Adrenal gland (tissue), 5 donors: ENCODE measurements around the gene BTBD9.

Experiments
- POLR2A ChIP-seq, 2 donors: fragments of 450-650 bp; IDR thresholded peaks; one replicate each; pipeline ENCODE4 v1.6.1; 2017; ENCODE audit warnings: antibody characterized with exemption in 2 of 2, mild to moderate bottlenecking in 2 of 2, moderate library complexity in 1 of 2
- TF ChIP-seq, protein P1 (sequence below), 6 experiments: fragments of 450-650 bp in 4 of 6; fragments of 200-600 bp in 2 of 6; sonication (generic) in 1 of 6; IDR thresholded peaks; 1 replicate in 5 of 6; 2 replicates in 1 of 6; pipeline versions ENCODE4 v1.5.1 to v1.8.0; 2016 to 2021; ENCODE audit warnings: antibody characterized with exemption in 6 of 6, mild to moderate bottlenecking in 2 of 6, moderate library complexity in 1 of 6
- donor health status: DM: no; HTN: no; CAD: no.

DNA sequence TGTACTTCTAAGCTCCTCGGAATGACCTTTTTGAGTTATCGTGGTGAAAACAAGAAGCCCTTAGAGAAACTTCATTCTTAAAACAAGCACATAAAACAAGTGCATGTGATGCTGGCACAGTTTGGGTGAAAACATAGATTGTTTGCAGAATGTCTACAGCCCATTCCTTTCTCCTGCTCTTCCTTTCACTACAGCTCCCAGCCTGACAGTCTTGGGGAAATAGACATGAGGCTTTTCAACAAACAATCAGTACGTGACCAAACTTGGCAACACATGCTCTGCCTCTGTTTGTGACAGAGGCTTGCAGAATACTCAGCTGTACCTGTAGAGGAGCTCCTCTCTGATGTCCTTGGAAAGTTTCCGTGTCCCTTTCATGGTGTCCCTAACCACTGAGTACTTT is 498.6 kb downstream of the BTBD9 start:
- TF ChIP-seq, protein P1, sequence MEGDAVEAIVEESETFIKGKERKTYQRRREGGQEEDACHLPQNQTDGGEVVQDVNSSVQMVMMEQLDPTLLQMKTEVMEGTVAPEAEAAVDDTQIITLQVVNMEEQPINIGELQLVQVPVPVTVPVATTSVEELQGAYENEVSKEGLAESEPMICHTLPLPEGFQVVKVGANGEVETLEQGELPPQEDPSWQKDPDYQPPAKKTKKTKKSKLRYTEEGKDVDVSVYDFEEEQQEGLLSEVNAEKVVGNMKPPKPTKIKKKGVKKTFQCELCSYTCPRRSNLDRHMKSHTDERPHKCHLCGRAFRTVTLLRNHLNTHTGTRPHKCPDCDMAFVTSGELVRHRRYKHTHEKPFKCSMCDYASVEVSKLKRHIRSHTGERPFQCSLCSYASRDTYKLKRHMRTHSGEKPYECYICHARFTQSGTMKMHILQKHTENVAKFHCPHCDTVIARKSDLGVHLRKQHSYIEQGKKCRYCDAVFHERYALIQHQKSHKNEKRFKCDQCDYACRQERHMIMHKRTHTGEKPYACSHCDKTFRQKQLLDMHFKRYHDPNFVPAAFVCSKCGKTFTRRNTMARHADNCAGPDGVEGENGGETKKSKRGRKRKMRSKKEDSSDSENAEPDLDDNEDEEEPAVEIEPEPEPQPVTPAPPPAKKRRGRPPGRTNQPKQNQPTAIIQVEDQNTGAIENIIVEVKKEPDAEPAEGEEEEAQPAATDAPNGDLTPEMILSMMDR (IDR thresholded peaks at IDR 0.05): no peak
- no peak for TF ChIP-seq POLR2A (IDR thresholded peaks at IDR 0.05)
